ENCODE results near the gene HAPSTR1. TPM values are rescaled to one million over a fixed set of nuclear protein-coding genes. Genes with fewer than 3 reads are reported as not detected.

Gene HAPSTR1
- total and polyA plus RNA-seq, 2 donors (not counting 3 experiments of a cell fraction or from before 2014, with no cell fraction given), result 15.7 to 63.7 TPM

- H3K9ac ChIP-seq (replicated peaks; ENCODE audit: extremely low read depth, insufficient read depth, low read length), result no peak overlapping the region
- TF ChIP-seq FOS (IDR thresholded peaks at IDR 0.05; ENCODE audit: borderline replicate concordance, insufficient read depth, low read length) (no peak), MYC (IDR thresholded peaks at IDR 0.05; ENCODE audit: low read depth, low read length) (no peak), GATA2 (IDR thresholded peaks at IDR 0.05; ENCODE audit: insufficient read depth, insufficient read length, low read depth, low read length) (no peak), EZH2 (IDR thresholded peaks at IDR 0.05; ENCODE audit: borderline replicate concordance, low read depth, low read length, severe bottlenecking) (no peak), JUN (IDR thresholded peaks at IDR 0.05; ENCODE audit: borderline replicate concordance, insufficient read depth, insufficient read length, low read depth) (no peak), POLR2A (IDR thresholded peaks at IDR 0.05; ENCODE audit: low read depth, low read length) (no peak), POLR2AphosphoS5 (IDR thresholded peaks at IDR 0.05; ENCODE audit: insufficient read depth, low read depth, low read length) (no peak)
- TF ChIP-seq, protein P1, sequence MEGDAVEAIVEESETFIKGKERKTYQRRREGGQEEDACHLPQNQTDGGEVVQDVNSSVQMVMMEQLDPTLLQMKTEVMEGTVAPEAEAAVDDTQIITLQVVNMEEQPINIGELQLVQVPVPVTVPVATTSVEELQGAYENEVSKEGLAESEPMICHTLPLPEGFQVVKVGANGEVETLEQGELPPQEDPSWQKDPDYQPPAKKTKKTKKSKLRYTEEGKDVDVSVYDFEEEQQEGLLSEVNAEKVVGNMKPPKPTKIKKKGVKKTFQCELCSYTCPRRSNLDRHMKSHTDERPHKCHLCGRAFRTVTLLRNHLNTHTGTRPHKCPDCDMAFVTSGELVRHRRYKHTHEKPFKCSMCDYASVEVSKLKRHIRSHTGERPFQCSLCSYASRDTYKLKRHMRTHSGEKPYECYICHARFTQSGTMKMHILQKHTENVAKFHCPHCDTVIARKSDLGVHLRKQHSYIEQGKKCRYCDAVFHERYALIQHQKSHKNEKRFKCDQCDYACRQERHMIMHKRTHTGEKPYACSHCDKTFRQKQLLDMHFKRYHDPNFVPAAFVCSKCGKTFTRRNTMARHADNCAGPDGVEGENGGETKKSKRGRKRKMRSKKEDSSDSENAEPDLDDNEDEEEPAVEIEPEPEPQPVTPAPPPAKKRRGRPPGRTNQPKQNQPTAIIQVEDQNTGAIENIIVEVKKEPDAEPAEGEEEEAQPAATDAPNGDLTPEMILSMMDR (IDR thresholded peaks at IDR 0.05; ENCODE audit: extremely low read depth in 1 of 2, insufficient read depth in 1 of 2, low read depth in 1 of 2, low read length in 2 of 2), result no peak
- TF ChIP-seq, protein P2, sequence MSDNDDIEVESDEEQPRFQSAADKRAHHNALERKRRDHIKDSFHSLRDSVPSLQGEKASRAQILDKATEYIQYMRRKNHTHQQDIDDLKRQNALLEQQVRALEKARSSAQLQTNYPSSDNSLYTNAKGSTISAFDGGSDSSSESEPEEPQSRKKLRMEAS (IDR thresholded peaks at IDR 0.05; ENCODE audit: insufficient read depth, insufficient read length), result no peak
- H3K27ac ChIP-seq (ENCODE audit: insufficient read depth, low read depth, low read length), result no peak overlapping the region
- no peaks in the 10 kb centered on the region for H3K36me3 ChIP-seq (ENCODE audit: control insufficient read depth in 2 of 2, extremely low read depth in 1 of 2, insufficient read depth in 2 of 2, low read length in 2 of 2)
- intact Hi-C loops (cut with micrococcal nuclease) (no loop called here), dilution Hi-C loops (cut with MboI; ENCODE audit: extremely low pct_ligation_motif_present, low sequenced_read_pairs) (no loop called here)
- no TSS peak for BruUV-seq (replicated peaks)
- no peak overlapping the region for H3K4me2 ChIP-seq (ENCODE audit: insufficient read depth, low read length)
- no peaks in the 10 kb centered on the region for H3K9me1 ChIP-seq (replicated peaks; ENCODE audit: control insufficient read depth, extremely low read depth, insufficient read depth, low read length)
- peaks cover 5% of the 10 kb centered on the region for H3K4me1 ChIP-seq (ENCODE audit: control insufficient read depth, extremely low read depth, insufficient read depth, low read length)
- H2AFZ ChIP-seq (ENCODE audit: low read depth, low read length), result no peak overlapping the region
- no peaks in the 10 kb centered on the region for H3K27me3 ChIP-seq (ENCODE audit: control insufficient read depth in 2 of 2, insufficient read depth in 2 of 2, low read length in 2 of 2)
- ChIA-PET POLR2A (no interaction called here), CTCF (no interaction called here)
- H3K9me3 ChIP-seq (replicated peaks; ENCODE audit: control insufficient read depth, insufficient read depth, low read length), result no peaks in the 10 kb centered on the region
- H3K79me2 ChIP-seq (ENCODE audit: control insufficient read depth, insufficient read depth, low read length), result no peaks in the 10 kb centered on the region
- no peak for DNase-seq (ENCODE audit: low read depth, low spot score)
- no peak overlapping the region for H3K4me3 ChIP-seq (replicated peaks in 1 of 3; ENCODE audit: insufficient read depth in 1 of 3, low read depth in 1 of 3, low read length in 3 of 3)
- H4K20me1 ChIP-seq (replicated peaks; ENCODE audit: control insufficient read depth, extremely low read depth, insufficient read depth, low read length), result no peaks in the 10 kb centered on the region
- FAIRE-seq, result no peak
These were observed 10.3 kb upstream of the HAPSTR1 start for GRCh38 chr16:9081158-9081557.
